ENCODE results near the gene TMEM235. TPM values are rescaled to one million over a fixed set of nuclear protein-coding genes. Genes with fewer than 3 reads are reported as not detected.
A peak's percentile ranks its signal among the peaks of the same experiment; 100 is the strongest.

TMEM235 gene
- total RNA-seq, 1 donor from 2014 or later: not detected

DNA sequence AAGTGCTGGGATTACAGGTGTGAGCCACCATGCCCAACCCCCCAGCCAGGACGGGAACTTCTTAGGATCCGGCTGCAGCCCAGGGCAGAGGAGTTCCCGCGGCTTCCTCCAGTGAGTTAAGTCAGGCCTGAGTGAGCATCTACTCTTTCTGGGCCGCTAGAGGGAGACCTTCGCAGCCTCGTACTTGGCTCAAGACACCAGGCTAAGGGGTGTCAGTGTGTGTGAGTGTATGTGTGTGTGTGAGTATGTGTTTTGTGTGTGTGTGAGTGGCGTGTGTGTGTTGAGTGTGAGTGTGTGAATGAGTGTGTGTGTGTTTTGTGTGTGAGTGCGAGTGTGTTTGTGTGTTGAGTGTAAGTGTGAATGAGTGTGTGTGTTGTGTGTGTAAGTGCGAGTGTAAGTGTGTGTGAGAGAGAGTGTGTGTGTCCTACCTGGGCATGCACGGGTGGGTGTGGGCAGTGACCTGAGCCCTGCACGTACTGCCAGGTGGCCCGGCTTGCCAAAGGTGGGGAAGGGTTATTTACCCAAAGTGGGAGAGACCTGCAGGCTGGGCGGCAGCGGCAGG, 58.5 kb downstream of the TMEM235 start:
- DNase-seq: peak; percentile 78
- peak; percentile 89 for ATAC-seq
- intact Hi-C loops (cut with micrococcal nuclease): loop anchor here (10.0 kb wide), 1 partner anchor 135 kb away; no protein-coding TSS in a partner anchor

Other genes starting within 250 kb of the TMEM235 start
- 69.2 TPM for gene TMC6, start 102.9 kb upstream of the TMEM235 start, total RNA-seq
- 1.5 TPM for gene TMC8, start 100.9 kb upstream of the TMEM235 start, total RNA-seq
- not detected for gene C17orf99, start 85.2 kb upstream of the TMEM235 start, total RNA-seq
- 120 TPM for gene SYNGR2, start 63.0 kb upstream of the TMEM235 start, total RNA-seq
- 2.1 TPM for gene TK1, start 44.6 kb upstream of the TMEM235 start, total RNA-seq
- 45.0 TPM for gene AFMID, start 44.3 kb upstream of the TMEM235 start, total RNA-seq
- 0.69 TPM for gene BIRC5, start 17.4 kb upstream of the TMEM235 start, total RNA-seq
- gene SOCS3, start 128.4 kb downstream of the TMEM235 start, total RNA-seq: 11.1 TPM
- 18.3 TPM for gene PGS1, start 147.0 kb downstream of the TMEM235 start, total RNA-seq

Data from left ventricle myocardium superior (tissue), 1 donor.